ENCODE results near the gene CALHM3. TPM values are rescaled to one million over a fixed set of nuclear protein-coding genes. Genes with fewer than 3 reads are reported as not detected.

Gene CALHM3
- total and polyA plus RNA-seq, 7 experiments from 2014 or later, result not detected

DNA sequence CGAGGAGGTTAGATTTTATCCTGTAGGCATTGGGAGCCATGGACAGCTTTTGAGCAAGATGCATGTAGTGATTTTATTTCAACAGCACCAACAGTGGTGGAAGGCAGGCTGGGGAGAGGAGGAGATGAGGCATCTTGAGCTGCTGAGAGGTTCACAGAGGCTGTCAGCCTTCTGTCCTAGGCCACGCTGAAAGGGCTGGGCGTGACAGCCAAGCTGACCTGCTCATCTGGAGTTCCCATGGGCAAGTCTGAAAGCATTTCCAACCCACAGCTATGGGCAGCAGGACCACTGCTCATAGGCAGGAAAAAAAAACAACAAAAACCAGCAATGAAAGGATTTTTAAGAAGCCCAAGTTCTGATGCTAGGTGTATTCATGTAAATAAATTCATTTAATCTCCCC, 22.1 kb upstream of the CALHM3 start:
- H3K27ac ChIP-seq (ENCODE audit: low read depth, low read length), result no peak overlapping the region
- peaks cover 4 to 25% (median 6%) of the 10 kb centered on the region in 7 donors for H3K4me1 Mint-ChIP-seq
- H3K4me3 Mint-ChIP-seq, result peak overlapping the region in 1 of 10 donors; percentile 21
- peaks cover 0 to 9% of the 10 kb centered on the region in 2 donors for H3K4me1 ChIP-seq (ENCODE audit: control insufficient read depth in 2 of 2, insufficient read depth in 2 of 2, low read length in 2 of 2)
- no peak overlapping the region for H3K27ac Mint-ChIP-seq
- no peak for DNase-seq
- H3K9me3 Mint-ChIP-seq, result no peaks in the 10 kb centered on the region
- H3K27me3 ChIP-seq (ENCODE audit: control insufficient read depth in 2 of 2, insufficient read depth in 2 of 2, low read length in 2 of 2), result no peaks in the 10 kb centered on the region
- no peak overlapping the region for H3K4me3 ChIP-seq (ENCODE audit: low read length)
- peaks cover 27 to 63% (median 36%) of the 10 kb centered on the region in 5 donors for H3K27me3 Mint-ChIP-seq
- CTCF ChIA-PET, result no interaction called here
- no peaks in the 10 kb centered on the region for H3K36me3 ChIP-seq (ENCODE audit: control insufficient read depth in 2 of 3, insufficient read depth in 3 of 3, low read length in 3 of 3)
- ATAC-seq, result no peak
- no peaks in the 10 kb centered on the region for H3K9me3 ChIP-seq (ENCODE audit: control insufficient read depth in 2 of 3, low read length in 3 of 3)
- POLR2A ChIA-PET, result interaction anchor here (0.7 kb wide), 1 partner anchor 1642 kb away, joined by 3 read pairs; no protein-coding TSS in a partner anchor
- intact Hi-C loops (cut with micrococcal nuclease), result no loop called here
- no peaks in the 10 kb centered on the region for H3K36me3 Mint-ChIP-seq

GRCh38 chr10:103500481-103500880, 21.4 kb upstream of the CALHM3 start:
- DNase-seq, result no peak
- H3K36me3 Mint-ChIP-seq, result no peaks in the 10 kb centered on the region
- peaks cover 34 to 64% (median 43%) of the 10 kb centered on the region in 5 donors for H3K27me3 Mint-ChIP-seq
- no peak for ATAC-seq
- H3K4me3 Mint-ChIP-seq, result no peak overlapping the region
- no peaks in the 10 kb centered on the region for H3K9me3 ChIP-seq (ENCODE audit: control insufficient read depth in 2 of 3, low read length in 3 of 3)
- intact Hi-C loops (cut with micrococcal nuclease), result no loop called here
- no peaks in the 10 kb centered on the region for H3K9me3 Mint-ChIP-seq
- no peaks in the 10 kb centered on the region for H3K27me3 ChIP-seq (ENCODE audit: control insufficient read depth in 2 of 2, insufficient read depth in 2 of 2, low read length in 2 of 2)
- H3K27ac ChIP-seq (ENCODE audit: low read depth, low read length), result no peak overlapping the region
- no peak overlapping the region for H3K27ac Mint-ChIP-seq
- H3K36me3 ChIP-seq (ENCODE audit: control insufficient read depth in 2 of 3, insufficient read depth in 3 of 3, low read length in 3 of 3), result no peaks in the 10 kb centered on the region
- H3K4me1 Mint-ChIP-seq, result peaks cover 4 to 25% (median 6%) of the 10 kb centered on the region in 7 donors
- no peak overlapping the region for H3K4me3 ChIP-seq (ENCODE audit: low read length)
- ChIA-PET CTCF (no interaction called here), POLR2A (no interaction called here)
- H3K4me1 ChIP-seq (ENCODE audit: control insufficient read depth in 2 of 2, insufficient read depth in 2 of 2, low read length in 2 of 2), result peaks cover 0 to 9% of the 10 kb centered on the region in 2 donors

- Histone ChIP-seq H3K27ac (ENCODE audit: low read depth, low read length) (no peak overlapping the region), H3K4me1 (ENCODE audit: control insufficient read depth in 2 of 2, insufficient read depth in 2 of 2, low read length in 2 of 2) (peaks cover 0 to 8% of the 10 kb centered on the region in 2 donors), H3K4me3 (ENCODE audit: low read length) (no peak overlapping the region), H3K27me3 (ENCODE audit: control insufficient read depth in 2 of 2, insufficient read depth in 2 of 2, low read length in 2 of 2) (no peaks in the 10 kb centered on the region), H3K9me3 (ENCODE audit: control insufficient read depth in 2 of 3, low read length in 3 of 3) (no peaks in the 10 kb centered on the region), H3K36me3 (ENCODE audit: control insufficient read depth in 2 of 3, insufficient read depth in 3 of 3, low read length in 3 of 3) (no peaks in the 10 kb centered on the region)
- CTCF ChIA-PET, result interaction anchor here (0.7 to 1.0 kb wide), 2 partner anchors 437 to 671 kb away, joined by 3 read pairs; no protein-coding TSS in a partner anchor
- intact Hi-C loops (cut with micrococcal nuclease), result no loop called here
- H3K27me3 Mint-ChIP-seq, result peaks cover 39 to 70% (median 48%) of the 10 kb centered on the region in 5 donors
- no peak overlapping the region for H3K27ac Mint-ChIP-seq
- H3K4me1 Mint-ChIP-seq, result peaks cover 4 to 25% (median 6%) of the 10 kb centered on the region in 7 donors
- no peaks in the 10 kb centered on the region for H3K9me3 Mint-ChIP-seq
- POLR2A ChIA-PET, result interaction anchor here (0.6 kb wide), 1 partner anchor 106 kb away, joined by 3 read pairs; no protein-coding TSS in a partner anchor
- no peak overlapping the region for H3K4me3 Mint-ChIP-seq
- no peak for DNase-seq
- no peak for ATAC-seq
- H3K36me3 Mint-ChIP-seq, result no peaks in the 10 kb centered on the region
Measured at GRCh38 chr10:103499881-103500280, 20.8 kb upstream of the CALHM3 start.

- ChIA-PET POLR2A (interaction anchor here (0.6 kb wide), 1 partner anchor 107 kb away, joined by 3 read pairs; no protein-coding TSS in a partner anchor), CTCF (interaction anchor here (0.6 to 1.1 kb wide), 4 partner anchors 16 to 712 kb away, joined by 3 to 8 read pairs (median 3); no protein-coding TSS in a partner anchor)
- H3K4me3 Mint-ChIP-seq, result no peak overlapping the region
- H3K36me3 Mint-ChIP-seq, result no peaks in the 10 kb centered on the region
- H3K27ac ChIP-seq (ENCODE audit: low read depth, low read length), result no peak overlapping the region
- no peak overlapping the region for H3K27ac Mint-ChIP-seq
- H3K4me3 ChIP-seq (ENCODE audit: low read length), result no peak overlapping the region
- no peaks in the 10 kb centered on the region for H3K27me3 ChIP-seq (ENCODE audit: control insufficient read depth in 2 of 2, insufficient read depth in 2 of 2, low read length in 2 of 2)
- peaks cover under 1 to 21% (median 1%) of the 10 kb centered on the region in 7 donors for H3K4me1 Mint-ChIP-seq
- H3K9me3 ChIP-seq (ENCODE audit: control insufficient read depth in 2 of 3, low read length in 3 of 3), result no peaks in the 10 kb centered on the region
- DNase-seq (no peak), ATAC-seq (no peak)
- no peaks in the 10 kb centered on the region for H3K9me3 Mint-ChIP-seq
- no peaks in the 10 kb centered on the region for H3K36me3 ChIP-seq (ENCODE audit: control insufficient read depth in 2 of 3, insufficient read depth in 3 of 3, low read length in 3 of 3)
- H3K27me3 Mint-ChIP-seq, result peaks cover 44 to 75% (median 53%) of the 10 kb centered on the region in 5 donors
- intact Hi-C loops (cut with micrococcal nuclease), result no loop called here
- H3K4me1 ChIP-seq (ENCODE audit: control insufficient read depth in 2 of 2, insufficient read depth in 2 of 2, low read length in 2 of 2), result peaks cover 0 to under 1% of the 10 kb centered on the region in 2 donors
Measured at GRCh38 chr10:103498936-103499638, 20.0 kb upstream of the CALHM3 start.

- H3K27ac ChIP-seq (ENCODE audit: low read depth, low read length), result no peak overlapping the region
- POLR2A ChIA-PET, result no interaction called here
- H3K4me3 ChIP-seq (ENCODE audit: low read length), result no peak overlapping the region
- no peak for DNase-seq
- no peak overlapping the region for H3K27ac Mint-ChIP-seq
- no peaks in the 10 kb centered on the region for H3K36me3 Mint-ChIP-seq
- H3K27me3 Mint-ChIP-seq, result peaks cover 51 to 75% (median 55%) of the 10 kb centered on the region in 5 donors
- H3K9me3 ChIP-seq (ENCODE audit: control insufficient read depth in 2 of 3, low read length in 3 of 3), result no peaks in the 10 kb centered on the region
- no peaks in the 10 kb centered on the region for H3K36me3 ChIP-seq (ENCODE audit: control insufficient read depth in 2 of 3, insufficient read depth in 3 of 3, low read length in 3 of 3)
- no peak overlapping the region for H3K4me3 Mint-ChIP-seq
- peaks cover 0 to 23% (median 10%) of the 10 kb centered on the region in 7 donors for H3K4me1 Mint-ChIP-seq
- peaks cover 0 to 3% of the 10 kb centered on the region in 2 donors for H3K4me1 ChIP-seq (ENCODE audit: control insufficient read depth in 2 of 2, insufficient read depth in 2 of 2, low read length in 2 of 2)
- ATAC-seq, result no peak
- no peaks in the 10 kb centered on the region for H3K9me3 Mint-ChIP-seq
- CTCF ChIA-PET, result interaction anchor here (0.6 kb wide), 1 partner anchor 78 kb away, joined by 3 read pairs; no protein-coding TSS in a partner anchor
- H3K27me3 ChIP-seq (ENCODE audit: control insufficient read depth in 2 of 2, insufficient read depth in 2 of 2, low read length in 2 of 2), result no peaks in the 10 kb centered on the region
- intact Hi-C loops (cut with micrococcal nuclease), result no loop called here
Measured at GRCh38 chr10:103497161-103497915, 18.3 kb upstream of the CALHM3 start.

DNA sequence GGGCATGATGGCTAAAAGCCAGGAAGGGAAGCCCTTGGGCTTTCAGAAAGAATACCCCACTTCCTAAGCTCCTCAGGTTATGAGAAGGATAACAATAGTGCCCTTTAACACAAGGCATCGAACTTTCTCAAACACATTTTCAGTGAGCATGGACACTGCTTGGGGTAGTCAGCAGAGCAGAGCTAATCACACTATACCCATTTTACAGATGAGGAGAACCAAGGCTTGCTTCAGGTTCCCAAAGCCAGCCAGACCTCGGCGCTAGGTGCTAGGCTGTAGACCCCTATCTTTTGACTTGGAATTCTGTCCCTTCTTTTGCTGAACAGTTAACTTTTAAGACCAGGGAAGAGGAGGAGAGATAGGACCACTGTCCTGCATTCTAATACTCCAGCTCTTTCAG, 16.3 kb upstream of the CALHM3 start:
- Histone ChIP-seq H3K36me3 (ENCODE audit: control insufficient read depth in 2 of 3, insufficient read depth in 3 of 3, low read length in 3 of 3) (no peaks in the 10 kb centered on the region), H3K9me3 (ENCODE audit: control insufficient read depth in 2 of 3, low read length in 3 of 3) (no peaks in the 10 kb centered on the region), H3K4me1 (ENCODE audit: control insufficient read depth in 2 of 2, insufficient read depth in 2 of 2, low read length in 2 of 2) (peaks cover 0 to 12% of the 10 kb centered on the region in 2 donors), H3K27ac (ENCODE audit: low read depth, low read length) (no peak overlapping the region), H3K4me3 (ENCODE audit: low read length) (no peak overlapping the region), H3K27me3 (ENCODE audit: control insufficient read depth in 2 of 2, insufficient read depth in 2 of 2, low read length in 2 of 2) (no peaks in the 10 kb centered on the region)
- ChIA-PET POLR2A (interaction anchor here (0.7 kb wide), 1 partner anchor 844 kb away, joined by 3 read pairs; no protein-coding TSS in a partner anchor), CTCF (no interaction called here)
- DNase-seq (no peak), ATAC-seq (no peak)
- Mint-ChIP-seq H3K4me3 (peak overlapping the region in 7 of 10 donors; percentile 31 to 82 (median 51)), H3K27ac (no peak overlapping the region), H3K9me3 (no peaks in the 10 kb centered on the region), H3K4me1 (peaks cover 0 to 18% (median 12%) of the 10 kb centered on the region in 7 donors), H3K27me3 (peaks cover 49 to 74% (median 56%) of the 10 kb centered on the region in 5 donors), H3K36me3 (no peaks in the 10 kb centered on the region)
- intact Hi-C loops (cut with micrococcal nuclease), result no loop called here

Data from naive thymus-derived CD4-positive, alpha-beta T cell (primary cell).